AG09319 (cell line): ENCODE measurements around the gene TMEM221.

Experiments
- DNase-seq: peaks from one replicate; pipeline ENCODE4 v3.0.0-alpha.2; 2010; ENCODE audit warnings: low read depth; ENCODE audit errors: extremely low read depth
- TF ChIP-seq, protein P1 (sequence below): IDR thresholded peaks from 2 replicates; pipeline ENCODE4 v1.5.1; 2011; ENCODE audit warnings: low read depth, mild to moderate bottlenecking, inconsistent platforms, low read length, moderate library complexity

Gene TMEM221

DNA sequence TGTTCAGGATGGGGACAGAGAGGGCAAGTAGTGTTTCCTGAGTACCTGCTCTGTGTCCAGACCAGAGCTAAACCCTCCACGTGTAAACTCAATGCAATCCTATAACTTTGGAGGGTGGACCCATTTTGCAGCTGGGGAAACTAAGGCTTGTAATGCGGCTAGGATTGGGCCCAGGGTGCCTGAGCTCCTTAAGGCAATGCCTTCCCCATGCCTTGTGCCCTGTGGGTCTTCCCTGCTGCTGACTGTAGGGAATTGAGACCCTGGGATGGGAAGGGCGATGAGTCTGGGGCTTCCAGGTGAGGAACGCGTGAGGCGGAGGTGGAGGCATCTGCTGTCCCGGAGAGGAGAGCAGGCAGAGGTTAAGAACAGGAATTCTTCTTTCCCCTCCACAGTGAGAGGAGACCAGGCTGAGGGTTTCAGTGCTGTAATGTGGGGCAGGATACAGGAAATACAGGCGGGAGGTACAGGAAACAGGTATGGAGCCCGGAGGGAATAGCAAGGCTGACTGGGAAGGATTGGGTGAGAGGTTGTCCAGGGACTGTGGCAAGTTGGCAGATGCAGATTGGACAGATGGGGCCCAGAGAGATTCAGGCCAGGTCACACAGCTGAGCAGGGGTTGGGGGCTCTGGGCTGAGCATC is 41.0 kb upstream of the TMEM221 start:
- no peak for DNase-seq
- TF ChIP-seq, protein P1, sequence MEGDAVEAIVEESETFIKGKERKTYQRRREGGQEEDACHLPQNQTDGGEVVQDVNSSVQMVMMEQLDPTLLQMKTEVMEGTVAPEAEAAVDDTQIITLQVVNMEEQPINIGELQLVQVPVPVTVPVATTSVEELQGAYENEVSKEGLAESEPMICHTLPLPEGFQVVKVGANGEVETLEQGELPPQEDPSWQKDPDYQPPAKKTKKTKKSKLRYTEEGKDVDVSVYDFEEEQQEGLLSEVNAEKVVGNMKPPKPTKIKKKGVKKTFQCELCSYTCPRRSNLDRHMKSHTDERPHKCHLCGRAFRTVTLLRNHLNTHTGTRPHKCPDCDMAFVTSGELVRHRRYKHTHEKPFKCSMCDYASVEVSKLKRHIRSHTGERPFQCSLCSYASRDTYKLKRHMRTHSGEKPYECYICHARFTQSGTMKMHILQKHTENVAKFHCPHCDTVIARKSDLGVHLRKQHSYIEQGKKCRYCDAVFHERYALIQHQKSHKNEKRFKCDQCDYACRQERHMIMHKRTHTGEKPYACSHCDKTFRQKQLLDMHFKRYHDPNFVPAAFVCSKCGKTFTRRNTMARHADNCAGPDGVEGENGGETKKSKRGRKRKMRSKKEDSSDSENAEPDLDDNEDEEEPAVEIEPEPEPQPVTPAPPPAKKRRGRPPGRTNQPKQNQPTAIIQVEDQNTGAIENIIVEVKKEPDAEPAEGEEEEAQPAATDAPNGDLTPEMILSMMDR = no peak

DNA sequence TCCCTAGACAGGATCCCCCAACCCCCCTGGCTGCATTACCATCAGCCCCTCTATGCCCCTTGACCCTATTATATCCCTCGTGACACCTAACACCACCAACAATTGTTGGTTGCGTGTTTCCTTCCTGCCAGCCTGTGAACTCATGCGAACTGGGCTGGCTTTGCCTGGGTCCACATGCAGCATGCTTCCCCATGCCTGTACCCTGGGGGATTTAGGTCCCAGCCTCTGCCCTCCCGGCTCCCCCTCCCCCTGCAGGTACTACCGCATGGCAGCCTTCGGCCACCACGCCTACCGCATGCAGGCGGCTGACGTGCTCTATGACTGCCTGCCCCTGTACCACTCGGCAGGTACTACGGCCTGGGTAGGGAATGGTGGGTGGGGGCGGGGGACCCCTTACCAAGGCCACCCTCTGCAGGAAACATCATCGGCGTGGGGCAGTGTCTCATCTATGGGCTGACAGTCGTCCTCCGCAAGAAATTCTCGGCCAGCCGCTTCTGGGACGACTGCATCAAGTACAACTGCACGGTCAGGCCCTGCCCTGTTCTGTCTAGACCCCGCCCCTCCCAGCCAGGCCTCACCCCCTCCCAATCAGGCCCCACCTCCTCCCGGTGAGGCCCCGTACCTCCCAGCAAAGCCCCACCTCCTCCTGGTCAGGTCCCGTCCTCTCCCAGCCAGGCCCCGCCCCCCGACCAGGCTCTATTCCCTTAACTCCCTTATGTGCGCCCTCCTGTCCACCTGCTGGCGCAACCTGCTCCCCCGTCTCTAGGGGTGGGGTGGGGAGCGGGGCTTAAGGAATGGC is 40.3 kb upstream of the TMEM221 start:
- TF ChIP-seq, protein P1 = no peak
- no peak for DNase-seq

DNA sequence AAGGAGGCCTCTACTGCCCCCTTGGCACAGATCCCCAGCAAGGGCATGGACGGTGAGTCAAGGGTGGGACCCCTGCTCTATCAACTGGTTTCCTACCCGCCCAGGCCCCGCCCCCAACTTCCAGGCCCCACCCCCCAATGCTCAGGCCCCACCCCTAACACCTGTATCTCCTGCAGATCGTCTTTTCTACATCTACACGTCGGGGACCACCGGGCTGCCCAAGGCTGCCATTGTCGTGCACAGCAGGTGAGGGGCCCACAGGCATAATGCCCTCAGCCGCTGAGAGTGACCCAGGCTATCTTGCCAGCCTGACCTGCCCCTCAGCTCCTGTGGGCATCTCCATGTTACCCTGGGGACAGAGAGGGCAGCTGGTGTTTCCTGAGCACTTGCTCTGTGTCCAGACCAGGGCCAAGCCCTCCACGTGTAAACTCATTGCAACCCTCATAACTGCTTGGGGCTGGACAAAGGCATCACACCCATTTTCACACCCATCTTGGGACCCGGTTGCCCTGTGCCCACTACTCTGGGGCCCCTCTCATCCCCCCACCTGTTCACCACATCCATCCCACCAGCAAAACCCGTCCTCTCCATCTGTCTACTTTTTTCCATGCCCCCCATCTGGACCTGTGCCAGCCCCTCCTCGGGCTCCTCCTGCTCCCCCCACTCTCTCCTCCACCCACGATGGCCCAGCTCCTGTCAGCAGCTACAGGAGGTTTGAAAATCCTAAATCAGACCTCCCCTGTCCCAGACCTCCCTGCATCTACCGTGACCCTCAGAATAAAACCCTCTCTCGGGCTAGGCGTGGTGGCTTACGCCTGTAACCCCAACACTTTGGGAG is 39.0 kb upstream of the TMEM221 start:
- DNase-seq = no peak
- TF ChIP-seq, protein P1 = no peak

DNA sequence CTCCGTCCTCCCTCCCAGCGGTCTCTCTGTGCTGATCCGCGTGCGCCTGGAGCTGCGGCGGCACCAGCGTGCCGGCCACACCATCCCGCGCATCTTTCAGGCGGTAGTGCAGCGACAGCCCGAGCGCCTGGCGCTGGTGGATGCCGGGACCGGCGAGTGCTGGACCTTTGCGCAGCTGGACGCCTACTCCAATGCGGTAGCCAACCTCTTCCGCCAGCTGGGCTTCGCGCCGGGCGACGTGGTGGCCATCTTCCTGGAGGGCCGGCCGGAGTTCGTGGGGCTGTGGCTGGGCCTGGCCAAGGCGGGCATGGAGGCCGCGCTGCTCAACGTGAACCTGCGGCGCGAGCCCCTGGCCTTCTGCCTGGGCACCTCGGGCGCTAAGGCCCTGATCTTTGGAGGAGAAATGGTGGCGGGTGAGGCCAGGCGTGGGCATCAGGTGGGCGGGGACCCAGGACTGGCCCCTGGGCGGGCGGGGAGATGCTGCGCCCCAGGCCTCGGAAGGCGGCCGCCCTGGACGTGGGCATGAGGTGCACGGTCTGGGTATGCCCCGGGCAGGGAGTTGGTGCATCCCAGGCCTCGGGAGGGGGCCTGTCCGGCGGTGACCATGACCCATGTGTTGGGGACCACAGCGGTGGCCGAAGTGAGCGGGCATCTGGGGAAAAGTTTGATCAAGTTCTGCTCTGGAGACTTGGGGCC is 38.2 kb upstream of the TMEM221 start:
- TF ChIP-seq, protein P1 = no peak
- DNase-seq = no peak

DNA sequence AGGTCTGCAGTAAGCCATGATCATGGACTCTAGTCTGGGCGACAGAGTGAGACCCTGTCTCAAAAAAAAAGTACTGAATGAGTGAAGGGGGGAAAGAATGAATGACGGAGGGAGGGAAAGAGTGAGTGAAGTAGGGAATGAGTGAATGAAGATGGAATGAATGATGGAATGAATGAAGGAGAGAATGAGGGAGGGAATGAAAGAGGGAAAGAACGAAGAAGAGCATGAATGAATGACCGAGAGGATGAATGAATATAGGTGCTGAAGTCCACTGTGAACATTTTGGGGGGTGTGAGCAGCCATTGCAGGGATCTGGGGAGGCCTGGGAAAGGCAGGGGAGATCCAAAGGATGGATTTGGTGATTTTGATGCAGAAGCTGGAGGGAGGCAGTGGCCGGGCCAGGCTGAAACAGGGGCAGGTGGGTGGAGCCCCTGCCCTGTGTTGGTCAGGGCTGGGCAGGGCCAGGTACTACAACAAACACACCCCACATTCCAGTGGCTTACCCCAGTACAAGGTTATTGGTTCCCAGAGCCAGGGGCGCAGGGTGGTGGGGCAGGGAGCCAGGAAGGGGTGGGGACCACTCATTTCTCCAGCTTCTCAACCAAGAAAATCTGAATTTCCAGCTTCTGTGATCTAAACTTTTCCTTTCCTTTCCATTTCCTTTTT is 36.2 kb upstream of the TMEM221 start:
- no peak for DNase-seq
- TF ChIP-seq, protein P1 = no peak

DNA sequence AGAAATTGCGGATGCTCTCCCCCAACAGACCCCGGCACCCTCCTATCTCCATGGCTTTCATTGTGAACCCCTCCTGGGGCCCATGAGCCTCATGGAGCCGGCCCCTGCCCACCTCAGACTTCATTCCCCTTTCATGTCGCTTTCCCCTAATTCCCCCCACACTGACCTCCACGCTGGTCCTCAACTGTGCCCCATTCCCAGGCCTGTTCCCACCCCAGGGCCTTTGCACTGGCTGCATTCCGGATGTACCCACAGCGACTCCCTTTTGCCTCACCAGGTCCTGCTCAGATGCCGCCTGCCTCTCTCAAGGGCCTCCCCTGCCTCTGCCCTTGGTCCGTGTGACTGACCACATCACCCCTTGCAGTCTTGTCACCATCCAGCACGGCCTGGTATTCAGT is 35.1 kb upstream of the TMEM221 start:
- TF ChIP-seq, protein P1 = no peak
- no peak for DNase-seq
